GM20431 (cell line): ENCODE results near the gene BCO1.
"Not testable (repeated sequence)": the region's sequence is repeated elsewhere in the genome, so short reads cannot be mapped to it uniquely, and the experiment has no call there.

ENCODE experiments used
- in situ Hi-C: fragments of 300-500 bp; cut with MseI, MboI; formaldehyde crosslinking; loops from one replicate; pipeline ENCODE4 v1.15.0; 2020; ENCODE audit warnings: low sequenced_read_pairs; ENCODE audit not compliant: unreplicated experiment

Gene BCO1, protein sequence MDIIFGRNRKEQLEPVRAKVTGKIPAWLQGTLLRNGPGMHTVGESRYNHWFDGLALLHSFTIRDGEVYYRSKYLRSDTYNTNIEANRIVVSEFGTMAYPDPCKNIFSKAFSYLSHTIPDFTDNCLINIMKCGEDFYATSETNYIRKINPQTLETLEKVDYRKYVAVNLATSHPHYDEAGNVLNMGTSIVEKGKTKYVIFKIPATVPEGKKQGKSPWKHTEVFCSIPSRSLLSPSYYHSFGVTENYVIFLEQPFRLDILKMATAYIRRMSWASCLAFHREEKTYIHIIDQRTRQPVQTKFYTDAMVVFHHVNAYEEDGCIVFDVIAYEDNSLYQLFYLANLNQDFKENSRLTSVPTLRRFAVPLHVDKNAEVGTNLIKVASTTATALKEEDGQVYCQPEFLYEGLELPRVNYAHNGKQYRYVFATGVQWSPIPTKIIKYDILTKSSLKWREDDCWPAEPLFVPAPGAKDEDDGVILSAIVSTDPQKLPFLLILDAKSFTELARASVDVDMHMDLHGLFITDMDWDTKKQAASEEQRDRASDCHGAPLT

DNA sequence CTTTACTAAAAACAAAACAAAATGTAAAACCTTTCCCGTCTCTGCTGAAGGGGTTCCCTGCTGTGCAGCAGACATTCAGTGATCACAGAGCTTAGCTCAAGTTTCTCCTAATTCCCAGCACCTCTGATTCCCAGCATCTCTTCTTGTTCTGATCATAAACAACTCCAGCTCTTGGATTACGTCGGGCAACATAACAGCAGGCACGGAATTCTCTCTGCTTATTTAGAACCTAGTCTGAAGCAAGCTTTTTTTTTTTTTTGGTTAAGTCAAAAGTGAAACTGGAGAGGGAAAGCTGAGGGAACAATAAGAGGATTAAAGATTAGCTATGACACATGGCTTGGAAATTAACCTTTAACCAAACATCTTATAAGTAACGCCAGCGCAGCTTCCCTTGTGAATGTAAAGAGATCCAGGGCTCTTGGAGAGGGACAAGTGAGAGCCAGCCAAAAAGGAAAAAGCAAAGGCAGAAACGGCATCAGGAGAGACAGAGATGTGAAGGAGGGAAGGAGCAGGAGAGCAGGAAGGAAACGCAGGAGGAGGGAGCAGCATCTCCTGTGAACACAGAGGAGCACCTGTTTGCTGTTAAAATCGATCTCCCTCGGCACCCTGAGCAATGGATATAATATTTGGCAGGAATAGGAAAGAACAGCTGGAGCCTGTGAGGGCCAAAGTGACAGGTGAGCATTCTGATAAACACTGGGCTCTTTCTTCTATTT, at the start of gene BCO1:
TSS of gene BCO1 (plus strand) at position 394 of the 716 bp plus-strand sequence. CDS start at position 614, 220 bp downstream.
- in situ Hi-C loops = no loop called here

DNA sequence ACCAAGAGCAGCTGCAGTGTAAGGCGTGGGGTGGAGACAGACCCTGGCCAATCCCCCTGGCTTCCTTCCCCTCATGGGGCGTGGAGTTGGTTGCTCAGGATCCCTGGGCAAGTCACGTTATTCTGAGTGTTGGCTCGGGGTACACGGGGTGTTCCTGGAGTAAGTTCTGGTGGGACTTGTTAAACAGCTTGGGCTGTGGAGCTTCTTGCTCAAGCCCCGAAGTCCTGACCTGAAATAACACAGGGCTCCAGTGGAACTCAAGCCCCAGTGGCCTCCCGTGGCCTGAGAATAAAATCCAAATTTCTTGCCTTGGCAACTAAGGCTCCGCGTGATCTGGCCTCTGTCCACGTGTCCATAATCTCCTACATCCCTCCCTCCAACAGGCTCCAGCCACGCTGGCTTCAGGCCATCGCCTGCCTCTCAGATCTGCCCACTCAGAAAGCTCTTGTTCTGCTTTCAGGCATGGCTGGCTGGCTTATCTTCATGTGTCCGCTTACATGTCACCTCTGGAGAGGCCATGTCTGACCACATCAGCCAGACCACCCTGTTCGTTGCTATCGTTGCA, 49.3 kb upstream of the BCO1 start:
- in situ Hi-C loops = no loop called here

DNA sequence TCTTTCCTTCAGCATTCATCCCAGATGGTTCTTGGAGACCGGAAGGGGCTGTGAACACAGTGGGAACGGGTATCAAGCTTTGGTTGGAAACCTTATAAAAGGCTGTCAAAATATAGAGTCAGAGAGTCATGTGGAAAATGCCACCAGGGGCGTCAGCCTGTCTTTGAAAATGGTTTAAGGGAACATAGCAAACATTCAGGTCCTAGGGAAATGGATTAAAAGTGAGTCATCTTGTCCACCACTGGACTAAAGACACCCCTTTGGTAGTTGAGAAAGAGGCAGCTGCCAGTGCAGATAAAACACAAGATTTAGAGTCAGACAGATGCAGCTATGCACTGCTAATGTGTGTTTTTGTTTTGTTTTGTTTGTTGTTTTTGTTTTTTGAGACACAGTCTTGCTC, 47.8 kb upstream of the BCO1 start:
- in situ Hi-C loops = no loop called here

DNA sequence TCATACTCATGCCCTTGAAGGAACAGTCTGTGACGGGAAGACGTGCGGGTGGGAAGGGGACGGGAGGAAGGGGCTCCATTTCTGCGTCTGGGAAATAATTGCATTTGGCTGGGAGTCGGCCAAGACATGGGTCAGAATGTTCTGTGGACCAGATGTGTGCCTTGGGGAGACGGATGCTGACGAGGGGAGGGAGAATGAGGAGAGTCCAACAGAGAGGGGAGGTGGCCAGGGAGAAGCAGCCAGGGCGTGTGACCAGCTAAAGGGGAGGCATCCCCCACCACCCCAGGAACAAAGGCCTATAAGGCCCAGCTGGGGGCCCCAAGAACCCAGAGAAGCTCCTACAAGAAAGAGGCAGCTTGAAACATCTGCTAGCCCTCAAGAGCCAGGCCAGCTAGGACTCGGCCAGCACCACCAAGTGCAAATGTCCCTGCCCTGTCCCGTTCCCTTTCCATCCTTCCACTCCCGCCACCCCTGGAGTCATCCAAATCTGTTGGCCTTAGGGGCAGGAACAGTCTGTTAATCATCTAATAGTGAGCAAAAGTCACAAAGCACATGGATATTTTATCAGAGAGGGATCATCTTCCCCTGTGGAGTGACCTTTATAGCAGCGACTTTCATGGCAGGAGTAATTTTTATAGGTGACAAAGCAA, 42.5 kb upstream of the BCO1 start:
- in situ Hi-C loops = no loop called here

DNA sequence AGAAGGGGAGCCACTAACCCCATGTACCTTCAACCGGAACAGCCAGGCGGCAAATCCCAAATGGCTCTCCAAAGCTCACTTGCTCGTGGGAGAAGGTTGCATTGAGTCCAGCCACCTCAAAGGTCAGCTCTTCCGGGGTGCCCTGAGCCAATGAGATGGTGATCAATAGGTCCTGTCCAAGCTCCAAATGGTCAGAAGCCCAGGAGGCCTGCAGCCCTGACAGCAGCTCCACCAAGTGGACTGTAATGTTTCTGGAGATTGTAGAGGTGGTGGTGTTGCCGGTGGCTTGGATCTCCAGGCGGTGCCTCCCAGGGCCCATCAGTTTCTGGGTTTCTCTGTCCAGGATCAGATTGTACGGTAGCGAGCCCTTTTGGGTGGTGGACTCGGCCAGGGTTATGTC, 39.9 kb upstream of the BCO1 start:
- in situ Hi-C loops = no loop called here

DNA sequence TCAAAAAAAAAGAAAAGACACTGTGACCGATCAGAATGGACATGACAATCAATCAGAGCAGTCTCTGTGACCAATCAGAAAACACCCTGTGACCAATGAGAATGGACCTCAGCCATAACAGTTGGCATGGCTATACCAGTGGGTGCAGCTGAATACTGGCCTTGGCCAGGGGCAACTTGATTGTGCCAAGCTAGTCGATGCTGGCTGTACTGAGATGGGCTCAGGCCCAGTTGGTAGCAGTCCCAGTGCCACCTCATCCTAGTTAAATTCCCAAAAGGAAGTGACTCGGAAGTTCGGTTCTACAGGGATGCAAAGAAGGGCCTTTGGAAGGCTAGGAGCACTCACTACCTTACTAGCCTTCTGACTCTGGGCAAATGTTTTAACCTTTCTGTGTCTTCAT, 37.2 kb upstream of the BCO1 start:
- in situ Hi-C loops = no loop called here

DNA sequence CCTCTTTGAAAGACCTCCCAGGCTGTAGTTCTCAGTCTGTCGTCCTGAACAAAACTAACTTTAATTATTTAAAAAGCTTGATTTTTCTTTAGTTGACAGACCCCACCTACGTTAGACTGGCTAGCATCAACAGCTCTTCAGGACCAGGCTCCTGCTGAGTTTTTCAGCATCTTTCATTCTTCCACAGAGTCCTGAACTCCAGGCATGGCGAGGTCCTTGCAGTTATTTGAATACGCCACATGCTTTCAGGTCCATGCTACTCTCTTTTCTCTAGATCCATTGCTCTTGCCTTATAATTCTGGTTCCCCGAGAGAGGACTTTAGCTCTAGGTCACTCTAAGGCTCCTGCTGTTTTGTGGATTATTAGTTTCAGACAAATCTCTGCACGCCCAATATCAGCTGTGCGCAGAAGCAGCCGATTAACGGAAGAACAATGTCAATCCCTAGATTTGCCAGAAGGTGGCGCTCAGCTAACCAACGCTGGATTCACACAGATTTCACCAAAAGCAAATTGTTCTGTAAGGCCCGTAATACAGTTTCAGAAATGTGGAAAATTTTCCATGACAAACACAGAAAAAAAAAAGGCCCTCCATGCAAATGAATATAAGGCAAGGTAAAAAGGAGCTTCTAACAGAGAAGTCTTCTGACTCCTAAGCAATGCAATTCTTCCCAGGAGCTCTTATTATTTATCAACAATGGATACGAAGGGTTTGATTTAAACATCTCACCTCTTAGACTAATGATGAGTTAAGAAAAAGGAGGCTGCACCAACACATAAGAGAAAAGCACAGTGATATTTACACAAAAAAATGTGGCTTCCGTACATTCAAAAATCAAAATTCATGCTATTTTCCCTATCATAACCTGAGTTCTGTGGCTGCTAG, 33.5 kb upstream of the BCO1 start:
- in situ Hi-C loops = no loop called here

DNA sequence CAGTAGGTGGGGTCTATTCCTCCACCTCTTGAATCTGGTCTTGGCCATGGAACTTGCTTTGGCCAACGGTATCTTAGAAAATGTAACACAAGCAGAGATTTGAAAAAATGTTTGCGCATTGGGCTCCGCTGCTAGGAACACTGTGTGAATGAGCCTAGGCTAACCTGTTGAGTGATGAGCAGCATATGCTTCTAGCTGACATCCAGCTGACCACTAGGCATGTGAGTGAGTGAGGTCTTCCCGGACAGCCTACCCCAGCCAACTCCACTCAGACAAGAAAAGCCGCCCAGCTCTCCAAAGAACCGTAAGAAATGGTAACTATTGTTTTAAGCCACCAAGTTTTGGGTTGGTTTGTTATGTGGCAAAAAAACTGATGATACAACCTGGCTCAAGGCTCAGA, 31.4 kb upstream of the BCO1 start:
- in situ Hi-C loops = no loop called here

DNA sequence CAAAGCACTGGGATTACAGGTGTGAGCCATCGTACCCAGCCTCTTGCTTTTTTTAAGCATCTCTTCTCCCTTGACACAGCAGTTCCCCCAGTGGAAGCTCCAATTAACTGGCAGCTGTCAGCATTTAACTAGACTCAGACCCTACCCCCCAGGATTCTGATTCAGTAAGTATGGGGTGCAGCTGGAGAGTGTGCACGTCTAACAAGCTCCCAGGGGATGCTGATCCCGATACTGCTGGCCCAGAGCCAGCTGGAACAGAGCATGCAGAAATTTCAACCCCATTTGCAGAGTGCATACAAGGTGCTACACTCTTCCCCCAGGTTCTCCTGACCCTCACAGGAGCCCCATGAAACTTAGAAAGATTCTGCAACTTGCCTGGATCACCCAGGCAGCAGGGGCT, 27.7 kb upstream of the BCO1 start:
- in situ Hi-C loops = no loop called here

DNA sequence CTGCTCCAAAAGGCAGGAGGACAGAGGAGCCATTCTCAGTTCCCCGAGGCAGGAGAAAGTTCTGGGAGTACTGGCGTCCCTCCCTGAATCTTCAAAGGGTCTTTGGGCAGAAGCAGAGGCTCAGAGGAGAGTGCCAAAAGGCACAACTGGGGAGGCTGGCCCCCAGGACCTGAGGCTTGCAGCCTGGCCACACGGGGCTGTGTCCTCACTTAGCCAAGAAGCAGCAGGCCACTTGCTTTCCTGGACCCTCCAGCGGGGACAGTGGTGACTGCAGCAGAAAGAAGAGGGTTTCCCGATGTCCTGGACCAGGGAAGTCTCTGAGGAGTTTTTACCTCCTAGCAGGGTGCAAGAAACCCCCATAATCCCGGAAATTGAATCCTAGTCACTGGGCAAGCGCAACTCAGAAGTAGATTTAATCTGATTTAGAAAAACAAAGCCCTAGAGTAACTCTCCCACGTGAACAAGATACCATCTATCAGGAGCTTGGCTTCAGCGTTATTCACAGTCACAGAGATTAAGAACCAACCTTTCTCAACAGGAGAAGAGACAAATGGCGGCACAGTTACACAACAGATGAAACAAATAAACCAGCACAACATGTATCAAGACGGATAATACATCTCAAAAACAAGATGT, 25.5 kb upstream of the BCO1 start:
- in situ Hi-C loops = no loop called here

DNA sequence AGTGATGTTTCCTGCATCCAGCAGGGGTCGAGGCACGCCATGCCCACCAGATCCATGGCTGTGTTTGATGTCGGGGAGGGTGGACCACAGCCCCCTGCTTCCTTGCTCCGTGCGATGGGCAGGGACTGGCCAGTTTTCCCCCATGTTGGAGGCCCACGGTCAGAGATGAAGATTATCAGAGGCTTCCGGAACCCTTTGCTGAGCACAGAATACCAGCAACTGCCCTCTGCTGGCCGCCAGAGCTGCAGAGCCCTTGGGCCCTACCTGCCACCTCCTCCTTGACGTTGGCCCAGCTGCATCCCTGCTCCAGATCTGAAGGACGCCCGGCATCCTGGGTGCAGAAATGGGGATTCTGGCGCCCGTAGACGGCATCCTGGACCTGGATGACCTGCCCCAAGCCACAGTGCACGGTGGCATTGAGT, 23.7 kb upstream of the BCO1 start:
- in situ Hi-C loops = no loop called here

DNA sequence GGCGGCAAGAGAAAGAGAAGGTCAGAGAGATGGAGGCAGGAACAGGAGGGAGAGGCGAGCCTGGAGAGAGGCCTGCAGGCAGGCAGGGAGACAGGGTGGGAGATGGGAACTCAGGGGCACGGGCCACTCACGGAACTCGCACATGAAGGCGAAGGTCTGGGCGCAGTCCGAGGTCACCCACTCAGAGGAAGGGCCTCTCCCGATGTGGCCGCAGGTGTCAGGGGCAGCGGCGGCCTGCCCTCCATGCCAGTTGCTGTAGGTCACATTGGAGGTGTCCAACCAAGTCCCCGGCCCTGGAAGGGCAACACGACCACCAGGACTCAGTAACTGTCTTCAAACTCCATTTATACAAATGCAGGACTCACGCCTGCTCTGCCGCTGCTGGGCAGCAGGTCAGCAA, 22.4 kb upstream of the BCO1 start:
- in situ Hi-C loops = no loop called here

DNA sequence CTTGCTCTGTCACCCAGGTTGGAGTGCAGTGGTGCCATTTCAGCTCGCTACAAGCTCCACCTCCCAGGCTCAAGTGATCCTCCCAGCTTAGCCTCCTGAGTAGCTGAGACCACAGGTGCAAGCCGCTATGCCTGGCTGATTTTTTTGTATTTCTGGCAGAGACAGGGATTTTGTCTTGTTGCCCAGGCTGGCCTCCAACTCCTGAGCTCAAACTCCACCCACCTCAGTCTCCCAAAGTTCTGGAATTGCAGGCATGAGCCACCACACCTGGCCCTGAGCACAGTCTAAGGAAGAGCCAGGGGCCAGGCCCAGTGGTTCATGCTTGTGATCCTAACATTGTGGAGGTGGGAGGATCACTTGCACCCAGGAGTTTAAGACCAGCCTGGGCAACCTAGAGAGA, 21.8 kb upstream of the BCO1 start:
- in situ Hi-C loops = no loop called here

DNA sequence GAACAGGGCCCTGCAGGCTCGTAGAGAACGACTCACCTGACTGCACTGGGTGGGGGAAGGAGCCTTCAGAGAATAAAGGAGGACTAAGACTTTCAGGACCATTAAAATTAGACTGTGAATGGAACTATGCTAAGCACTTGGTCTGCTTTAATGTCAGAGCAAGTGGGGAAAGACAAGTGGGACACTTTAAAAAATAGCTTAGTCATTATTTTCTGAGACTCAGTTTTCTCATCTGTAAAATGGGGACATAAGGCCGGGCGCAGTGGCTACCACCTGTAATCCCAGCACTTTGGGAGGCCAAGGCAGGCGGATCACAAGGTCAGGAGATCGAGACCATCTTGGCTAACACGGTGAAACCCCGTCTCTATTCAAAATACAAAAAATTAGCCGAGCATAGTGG, 19.3 kb upstream of the BCO1 start:
- in situ Hi-C loops = no loop called here

DNA sequence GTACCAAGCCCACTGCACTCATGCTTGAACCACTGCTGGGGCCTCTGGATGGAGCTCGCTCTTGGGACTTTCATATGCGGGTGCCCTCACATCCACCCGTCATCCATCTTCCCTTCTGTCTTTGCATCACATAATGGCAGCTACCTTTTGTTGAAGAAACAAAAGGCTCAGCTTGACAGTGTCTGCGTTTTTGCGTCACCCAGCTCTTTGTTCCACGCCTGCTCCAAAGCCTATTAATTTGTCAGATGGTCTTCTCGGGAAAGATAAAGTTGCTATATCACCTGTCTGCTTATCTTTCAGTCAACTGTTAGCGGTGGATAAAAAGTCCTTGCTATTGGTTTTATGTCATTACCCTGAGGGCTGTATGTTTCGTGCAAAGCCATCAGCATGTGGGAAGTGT, 18.1 kb upstream of the BCO1 start:
- in situ Hi-C loops = no loop called here

DNA sequence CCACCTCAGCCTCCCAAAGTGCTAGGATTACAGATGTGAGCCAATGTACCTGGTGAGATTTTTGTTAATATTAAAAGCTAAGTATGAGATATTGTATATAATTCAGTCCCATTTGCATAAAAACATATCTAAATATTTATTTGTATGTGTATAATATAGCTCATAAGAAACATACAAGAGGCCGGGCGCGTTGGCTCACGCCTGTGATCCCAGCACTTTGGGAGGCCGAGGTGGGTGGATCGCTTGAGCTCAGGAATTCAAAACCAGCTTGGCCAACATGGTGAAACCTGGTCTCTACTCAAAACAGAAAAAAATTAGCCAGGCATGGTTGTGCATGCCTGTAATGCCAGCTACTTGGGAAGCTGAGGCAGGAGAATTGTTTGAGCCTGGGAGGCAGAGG, 16.8 kb upstream of the BCO1 start:
- in situ Hi-C loops = no loop called here

DNA sequence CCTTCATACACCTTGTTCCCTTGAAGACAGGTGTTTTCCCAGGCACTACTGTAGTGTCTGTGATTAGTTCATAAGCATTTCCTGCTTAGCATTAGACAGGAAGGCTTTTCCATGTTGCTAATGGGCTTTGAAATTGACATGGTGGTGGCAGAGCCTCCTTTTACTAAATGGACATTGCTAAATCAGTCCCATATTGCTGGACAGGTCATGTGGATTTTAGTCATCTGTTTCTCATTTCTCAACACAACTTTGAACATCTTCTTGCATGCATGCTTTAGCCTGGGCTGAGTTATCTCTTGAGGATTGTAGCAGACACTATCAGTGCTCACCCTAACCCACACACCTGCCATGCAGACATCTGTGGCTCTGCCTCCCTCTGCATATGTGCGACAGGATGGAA, 13.7 kb upstream of the BCO1 start:
- in situ Hi-C loops = no loop called here

DNA sequence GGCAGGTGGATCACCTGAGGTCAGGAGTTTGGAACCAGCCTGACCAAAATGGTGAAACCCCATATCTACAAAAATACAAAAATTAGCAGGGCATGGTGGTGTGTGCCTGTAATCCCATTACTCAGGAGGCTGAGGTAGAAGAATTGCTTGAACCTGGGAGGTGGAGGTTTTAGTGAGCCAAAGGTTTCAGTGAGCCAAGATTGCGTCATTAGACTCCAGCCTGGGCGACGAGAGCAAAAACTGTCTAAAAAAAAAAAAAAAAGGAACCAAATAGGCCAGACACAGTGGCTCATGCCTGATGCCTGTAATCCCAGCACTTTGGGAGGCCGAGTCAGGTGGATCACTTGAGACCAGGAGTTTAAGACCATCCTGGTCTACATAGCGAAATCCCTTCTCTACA, 12.8 kb upstream of the BCO1 start:
- in situ Hi-C loops = not testable (repeated sequence)

DNA sequence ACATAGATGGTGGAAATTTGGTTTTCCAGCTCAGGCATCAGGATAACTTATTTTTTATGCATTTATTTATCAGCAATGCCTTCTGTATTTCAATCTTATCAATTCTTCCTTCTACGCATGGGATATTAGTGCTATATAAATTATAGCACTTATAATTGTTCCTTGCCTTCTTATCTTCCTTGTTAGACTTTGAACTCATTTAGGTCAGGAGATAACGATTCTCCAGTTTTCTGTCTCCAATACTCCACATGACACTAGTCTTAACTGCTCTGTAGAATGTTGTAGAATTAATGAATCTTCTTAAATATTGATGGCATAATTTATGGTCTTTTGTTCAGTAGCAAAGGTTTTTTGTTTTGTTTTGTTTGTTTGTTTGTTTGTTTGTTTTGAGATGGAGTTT, 10.7 kb upstream of the BCO1 start:
- in situ Hi-C loops = no loop called here
